ENCODE data around the gene RAB5IF.

The RAB5IF gene

GRCh38 chr20:36620917-36621316 lies 15.3 kb downstream of the RAB5IF start:
- H3K4me3 ChIP-seq (ENCODE audit: low read length) = no peak overlapping the region
- TF ChIP-seq CTCF (IDR thresholded peaks at IDR 0.05; ENCODE audit: insufficient read depth, low read depth, low read length, missing control alignments) = no peak
- no peak for DNase-seq (ENCODE audit: low read depth)

- H3K4me3 ChIP-seq (ENCODE audit: low read length) = no peak overlapping the region
- TF ChIP-seq CTCF (IDR thresholded peaks at IDR 0.05; ENCODE audit: insufficient read depth, low read depth, low read length, missing control alignments) = no peak
- DNase-seq (ENCODE audit: low read depth) = no peak
Measured at GRCh38 chr20:36623444-36623843, 17.9 kb downstream of the RAB5IF start.

GRCh38 chr20:36624068-36624943 lies 18.7 kb downstream of the RAB5IF start:
- DNase-seq (ENCODE audit: low read depth) = no peak
- no peak overlapping the region for H3K4me3 ChIP-seq (ENCODE audit: low read length)
- TF ChIP-seq CTCF (IDR thresholded peaks at IDR 0.05; ENCODE audit: insufficient read depth, low read depth, low read length, missing control alignments) = no peak

- no peak for TF ChIP-seq CTCF (IDR thresholded peaks at IDR 0.05; ENCODE audit: insufficient read depth, low read depth, low read length, missing control alignments)
- H3K4me3 ChIP-seq (ENCODE audit: low read length) = no peak overlapping the region
- DNase-seq (ENCODE audit: low read depth) = no peak
Measured at GRCh38 chr20:36624944-36625324, 19.4 kb downstream of the RAB5IF start.

- DNase-seq (ENCODE audit: low read depth) = no peak
- TF ChIP-seq CTCF (IDR thresholded peaks at IDR 0.05; ENCODE audit: insufficient read depth, low read depth, low read length, missing control alignments) = no peak
- no peak overlapping the region for H3K4me3 ChIP-seq (ENCODE audit: low read length)
Measured at GRCh38 chr20:36628076-36628475, 22.5 kb downstream of the RAB5IF start.

GRCh38 chr20:36629719-36630681 lies 24.4 kb downstream of the RAB5IF start:
- TF ChIP-seq CTCF (IDR thresholded peaks at IDR 0.05; ENCODE audit: insufficient read depth, low read depth, low read length, missing control alignments) = no peak
- no peak overlapping the region for H3K4me3 ChIP-seq (ENCODE audit: low read length)
- DNase-seq (ENCODE audit: low read depth) = no peak
